Keratinocyte (primary cell): ENCODE data around the gene FUT7. TPM values are rescaled to one million over a fixed set of nuclear protein-coding genes. Genes with fewer than 3 reads are reported as not detected.

ENCODE experiments used
- DNase-seq: peaks from one replicate; pipeline ENCODE4 v3.0.0-alpha.2; 2011; ENCODE audit warnings: low read depth, missing footprints, low spot score
- FAIRE-seq: peaks from 2 replicates; lab custom pipeline; 2011; peaks lifted over from hg19 to GRCh38; lab: Jason Lieb, UNC
- H2AFZ ChIP-seq: 2 replicates; pipeline ENCODE4 v1.6.0; 2012; ENCODE audit warnings: low read length, control low read depth, inconsistent platforms; ENCODE audit not compliant: control insufficient read depth
- H3K27ac ChIP-seq: 2 replicates; pipeline ENCODE4 v1.5.1; 2011; ENCODE audit warnings: low read length; ENCODE audit not compliant: control insufficient read depth, insufficient read depth
- H3K27me3 ChIP-seq: 3 replicates; pipeline ENCODE4 v1.6.0; 2011; ENCODE audit warnings: low read length; ENCODE audit not compliant: control insufficient read depth, insufficient read depth; ENCODE audit errors: extremely low read depth
- H3K36me3 ChIP-seq, 2 experiments: 2 replicates in 1 of 2; 3 replicates in 1 of 2; pipeline ENCODE4 v1.5.1; 2011; ENCODE audit warnings: low read length in 2 of 2, mild to moderate bottlenecking in 1 of 2; ENCODE audit not compliant: control insufficient read depth in 2 of 2, insufficient read depth in 2 of 2; ENCODE audit errors: extremely low read depth in 1 of 2
- H3K4me1 ChIP-seq: 3 replicates; pipeline ENCODE4 v1.5.1; 2011; ENCODE audit warnings: low read length; ENCODE audit not compliant: control insufficient read depth, insufficient read depth; ENCODE audit errors: extremely low read depth
- H3K4me2 ChIP-seq: 3 replicates; pipeline ENCODE4 v1.6.0; 2011; ENCODE audit warnings: low read depth, low read length; ENCODE audit not compliant: control insufficient read depth, insufficient read depth; ENCODE audit errors: extremely low read depth
- H3K4me3 ChIP-seq, 3 experiments: fragments of 200-600 bp in 1 of 3; sonication (generic) in 1 of 3; 2 replicates in 2 of 3; 3 replicates in 1 of 3; pipeline ENCODE4 v1.5.1; 2011 to 2016; ENCODE audit warnings: low read length in 3 of 3, mild to moderate bottlenecking in 3 of 3, control low read depth in 2 of 3, inconsistent platforms in 1 of 3, low read depth in 1 of 3, mixed read lengths in 1 of 3, mixed run types in 1 of 3, moderate library complexity in 1 of 3; ENCODE audit not compliant: control insufficient read depth in 2 of 3, insufficient read depth in 2 of 3; ENCODE audit errors: extremely low read depth in 1 of 3
- H3K79me2 ChIP-seq: 2 replicates; pipeline ENCODE4 v1.6.0; 2012; ENCODE audit warnings: low read length; ENCODE audit not compliant: control insufficient read depth, insufficient read depth
- H3K9ac ChIP-seq: 3 replicates; pipeline ENCODE4 v1.6.0; 2011; ENCODE audit warnings: low read length; ENCODE audit not compliant: control insufficient read depth, insufficient read depth; ENCODE audit errors: extremely low read depth
- H3K9me1 ChIP-seq: 3 replicates; pipeline ENCODE4 v1.6.0; 2011; ENCODE audit warnings: low read length; ENCODE audit not compliant: control insufficient read depth, insufficient read depth; ENCODE audit errors: extremely low read depth
- H3K9me3 ChIP-seq: 2 replicates; pipeline ENCODE4 v1.5.1; 2012; ENCODE audit warnings: low read depth, low read length; ENCODE audit not compliant: control insufficient read depth
- H4K20me1 ChIP-seq: 3 replicates; pipeline ENCODE4 v1.6.0; 2011; ENCODE audit warnings: low read length; ENCODE audit not compliant: control insufficient read depth, insufficient read depth; ENCODE audit errors: extremely low read depth
- CTCF ChIP-seq, 3 experiments: IDR thresholded peaks in 1 of 3; conservative IDR thresholded peaks in 1 of 3; optimal IDR thresholded peaks in 1 of 3; 2 replicates in 2 of 3; 3 replicates in 1 of 3; pipeline versions ENCODE3 to v1.5.1; 2011; ENCODE audit warnings: low read length in 3 of 3, mild to moderate bottlenecking in 3 of 3, moderate library complexity in 2 of 3, control low read depth in 1 of 3, inconsistent platforms in 1 of 3; ENCODE audit not compliant: insufficient read depth in 2 of 3; ENCODE audit errors: extremely low read depth in 1 of 3
- EZH2 ChIP-seq: IDR thresholded peaks from one replicate; pipeline ENCODE4 v1.6.1; 2012; ENCODE audit warnings: inconsistent platforms, mild to moderate bottlenecking, low read length, moderate library complexity
- dilution Hi-C: fragments of 300-500 bp; cut with MboI; formaldehyde crosslinking; loops from one replicate; pipeline ENCODE4 v1.7.0; 2020; ENCODE audit warnings: low sequenced_read_pairs; ENCODE audit not compliant: extremely low pct_ligation_motif_present
- polyA plus RNA-seq, 5 experiments: library from polyadenylated mRNA; depleted of rRNA in 3 of 5; stranded (reverse) in 3 of 5; stranded (forward) in 1 of 5; unstranded in 1 of 5; fragments of >200 nt; gene quantifications; 1 replicate in 1 of 5; 2 replicates in 3 of 5; 3 replicates in 1 of 5; pipeline versions ENCODE4 v1.2.1 to v1.2.3, GENCODE V29; 2011 to 2012; ENCODE audit warnings: missing spikeins in 2 of 5, low read depth in 1 of 5, low replicate concordance in 1 of 5

FUT7 gene
- polyA plus RNA-seq, 1 donor (not counting 4 experiments of a cell fraction or from before 2014, with no cell fraction given): not detected

GRCh38 chr9:137039611-137040366 lies 7.9 kb upstream of the FUT7 start:
- H3K4me1 ChIP-seq: peaks cover 8% of the 10 kb centered on the region
- no peaks in the 10 kb centered on the region for H3K9me3 ChIP-seq
- no peak overlapping the region for H3K4me3 ChIP-seq
- peaks cover 4% of the 10 kb centered on the region for H4K20me1 ChIP-seq
- no peak for TF ChIP-seq EZH2
- TF ChIP-seq CTCF (optimal IDR thresholded peaks at IDR 0.05 in 1 of 3, IDR thresholded peaks at IDR 0.05 in 1 of 3, conservative IDR thresholded peaks at IDR 0.05 in 1 of 3; ENCODE audit: extremely low read depth in 1 of 3, insufficient read depth in 2 of 3, low read length in 3 of 3): no peak
- H3K9me1 ChIP-seq: no peaks in the 10 kb centered on the region
- dilution Hi-C loops: no loop called here
- peaks cover 0 to 4% of the 10 kb centered on the region in 2 experiments for H3K36me3 ChIP-seq
- no peak for FAIRE-seq
- H3K79me2 ChIP-seq: peaks cover 2% of the 10 kb centered on the region
- DNase-seq: no peak
- H3K27me3 ChIP-seq: peaks cover 11% of the 10 kb centered on the region
- H3K9ac ChIP-seq: no peak overlapping the region
- no peak overlapping the region for H3K27ac ChIP-seq
- H3K4me2 ChIP-seq: no peak overlapping the region
- H2AFZ ChIP-seq: no peak overlapping the region

GRCh38 chr9:137038916-137039315 lies 7.0 kb upstream of the FUT7 start:
- no peak for TF ChIP-seq EZH2
- no peak for TF ChIP-seq CTCF (optimal IDR thresholded peaks at IDR 0.05 in 1 of 3, IDR thresholded peaks at IDR 0.05 in 1 of 3, conservative IDR thresholded peaks at IDR 0.05 in 1 of 3; ENCODE audit: extremely low read depth in 1 of 3, insufficient read depth in 2 of 3, low read length in 3 of 3)
- no peaks in the 10 kb centered on the region for H3K79me2 ChIP-seq
- H3K9me3 ChIP-seq: no peaks in the 10 kb centered on the region
- peaks cover 3% of the 10 kb centered on the region for H3K4me1 ChIP-seq
- no peak overlapping the region for H3K4me2 ChIP-seq
- no peaks in the 10 kb centered on the region for H4K20me1 ChIP-seq
- H3K4me3 ChIP-seq: no peak overlapping the region
- FAIRE-seq (no peak), DNase-seq (no peak)
- H3K27ac ChIP-seq: no peak overlapping the region
- no peaks in the 10 kb centered on the region for H3K9me1 ChIP-seq
- H2AFZ ChIP-seq: no peak overlapping the region
- H3K27me3 ChIP-seq: peaks cover 2% of the 10 kb centered on the region
- peaks cover 0 to 4% of the 10 kb centered on the region in 2 experiments for H3K36me3 ChIP-seq
- no peak overlapping the region for H3K9ac ChIP-seq
- dilution Hi-C loops: no loop called here
